KMS-11 (cell line): ENCODE data around the gene PRAME.

Source experiments
- H2AFZ ChIP-seq: fragments of 200-600 bp; sonication (generic); 2 replicates; pipeline ENCODE4 v1.6.1; 2016; ENCODE audit warnings: antibody characterized with exemption, mixed run types, low read depth
- H3K27ac ChIP-seq: fragments of 200-600 bp; sonication (generic); 2 replicates; pipeline ENCODE4 v1.6.1; 2016; ENCODE audit warnings: mild to moderate bottlenecking, mixed run types
- H3K27me3 ChIP-seq: fragments of 200-600 bp; sonication (generic); 2 replicates; pipeline ENCODE4 v1.6.1; 2017; ENCODE audit warnings: mild to moderate bottlenecking, low read depth, mixed run types, moderate library complexity; ENCODE audit not compliant: insufficient read depth
- H3K36me3 ChIP-seq: fragments of 200-600 bp; sonication (generic); 2 replicates; pipeline ENCODE4 v1.6.1; 2017; ENCODE audit warnings: mild to moderate bottlenecking, mixed run types; ENCODE audit not compliant: insufficient read depth
- H3K4me1 ChIP-seq: fragments of 200-600 bp; sonication (generic); 2 replicates; pipeline ENCODE4 v1.6.1; 2016; ENCODE audit warnings: mild to moderate bottlenecking, low read depth, mixed run types; ENCODE audit not compliant: poor library complexity, severe bottlenecking
- H3K4me2 ChIP-seq: fragments of 200-600 bp; sonication (generic); 2 replicates; pipeline ENCODE4 v1.7.0; 2016; ENCODE audit warnings: mild to moderate bottlenecking, mixed run types
- H3K4me3 ChIP-seq: fragments of 200-600 bp; sonication (generic); IDR thresholded peaks from 2 replicates; pipeline ENCODE4 v1.6.1; 2017; ENCODE audit warnings: low read depth, low read length, mixed read lengths; ENCODE audit not compliant: insufficient read depth
- H3K79me2 ChIP-seq: fragments of 200-600 bp; sonication (generic); 2 replicates; pipeline ENCODE4 v1.6.1; 2016; ENCODE audit warnings: low read depth, mixed run types; ENCODE audit not compliant: insufficient read depth
- H3K9ac ChIP-seq: fragments of 200-600 bp; sonication (generic); 2 replicates; pipeline ENCODE4 v1.6.1; 2016; ENCODE audit warnings: mild to moderate bottlenecking, mixed run types
- H4K20me1 ChIP-seq: fragments of 200-600 bp; sonication (generic); 2 replicates; pipeline ENCODE4 v1.6.1; 2016; ENCODE audit warnings: mild to moderate bottlenecking, mixed run types; ENCODE audit not compliant: insufficient read depth
- CTCF ChIP-seq: fragments of 200-600 bp; sonication (generic); conservative IDR thresholded peaks from 2 replicates; pipeline ENCODE4 v1.6.1; 2017; ENCODE audit warnings: low read depth, mild to moderate bottlenecking, antibody characterized with exemption, low read length, moderate library complexity, mixed read lengths

PRAME gene

GRCh38 chr22:22548910-22549309 lies 10.2 kb downstream of the PRAME start:
- H3K4me1 ChIP-seq = no peaks in the 10 kb centered on the region
- no peak overlapping the region for H3K4me2 ChIP-seq
- no peak overlapping the region for H2AFZ ChIP-seq
- no peaks in the 10 kb centered on the region for H4K20me1 ChIP-seq
- H3K27me3 ChIP-seq = no peaks in the 10 kb centered on the region
- no peaks in the 10 kb centered on the region for H3K36me3 ChIP-seq
- H3K4me3 ChIP-seq = no peak overlapping the region
- H3K9ac ChIP-seq = no peak overlapping the region
- H3K27ac ChIP-seq = no peak overlapping the region
- TF ChIP-seq CTCF = no peak
- H3K79me2 ChIP-seq = no peaks in the 10 kb centered on the region

- no peak overlapping the region for H3K4me3 ChIP-seq
- H3K27me3 ChIP-seq = no peaks in the 10 kb centered on the region
- H2AFZ ChIP-seq = no peak overlapping the region
- H3K4me1 ChIP-seq = no peaks in the 10 kb centered on the region
- H3K9ac ChIP-seq = no peak overlapping the region
- H3K79me2 ChIP-seq = no peaks in the 10 kb centered on the region
- no peak overlapping the region for H3K4me2 ChIP-seq
- H3K36me3 ChIP-seq = no peaks in the 10 kb centered on the region
- no peak overlapping the region for H3K27ac ChIP-seq
- no peaks in the 10 kb centered on the region for H4K20me1 ChIP-seq
- no peak for TF ChIP-seq CTCF
Measured at GRCh38 chr22:22548317-22548716, 10.7 kb downstream of the PRAME start.

- Histone ChIP-seq H3K36me3 (no peaks in the 10 kb centered on the region), H3K27me3 (no peaks in the 10 kb centered on the region), H3K4me1 (no peaks in the 10 kb centered on the region), H3K79me2 (no peaks in the 10 kb centered on the region), H3K4me3 (no peak overlapping the region), H4K20me1 (no peaks in the 10 kb centered on the region), H2AFZ (no peak overlapping the region), H3K27ac (no peak overlapping the region), H3K9ac (no peak overlapping the region), H3K4me2 (no peak overlapping the region)
- TF ChIP-seq CTCF = no peak
Measured at GRCh38 chr22:22547692-22548300, 11.3 kb downstream of the PRAME start.

- H3K79me2 ChIP-seq = no peaks in the 10 kb centered on the region
- H3K4me2 ChIP-seq = no peak overlapping the region
- no peaks in the 10 kb centered on the region for H3K27me3 ChIP-seq
Measured at GRCh38 chr22:22547226-22547625, 11.8 kb downstream of the PRAME start.

More at GRCh38 chr22:22547226-22547625, 11.8 kb downstream of the PRAME start:
- Histone ChIP-seq H3K36me3 (no peaks in the 10 kb centered on the region), H4K20me1 (no peaks in the 10 kb centered on the region), H3K9ac (no peak overlapping the region), H2AFZ (no peak overlapping the region), H3K4me3 (no peak overlapping the region), H3K27ac (no peak overlapping the region), H3K4me1 (no peaks in the 10 kb centered on the region)
- no peak for TF ChIP-seq CTCF
